K562 (cell line): ENCODE data around the gene HMOX2. TPM values are rescaled to one million over a fixed set of nuclear protein-coding genes. Genes with fewer than 3 reads are reported as not detected.

Experiments used
- CLOCK ChIP-seq: fragments of 250-450 bp; sonication (Bioruptor Pico); IDR thresholded peaks from 2 replicates; pipeline ENCODE4 v1.4.0; 2020; ENCODE audit warnings: mild to moderate bottlenecking, moderate library complexity, borderline replicate concordance
- GATAD2A ChIP-seq: fragments of 450-650 bp; IDR thresholded peaks from 2 replicates; pipeline ENCODE4 v1.6.1; 2017
- NR2C2 ChIP-seq, 2 experiments: fragments of 200-800 bp in 1 of 2; sonication (Bioruptor generic) in 1 of 2; sonication (generic) in 1 of 2; formaldehyde crosslinking in 1 of 2; IDR thresholded peaks; 2 replicates each; pipeline versions ENCODE4 v1.6.1 to v1.8.0; 2016 to 2022; ENCODE audit warnings: mild to moderate bottlenecking in 1 of 2, missing compliant biosample characterization in 1 of 2, missing genetic modification characterization in 1 of 2, missing genetic modification reagents in 1 of 2
- ZNF518B ChIP-seq: fragments of 250-450 bp; sonication (Bioruptor Pico); IDR thresholded peaks from 2 replicates; pipeline ENCODE4 v1.5.0; 2021; ENCODE audit warnings: mild to moderate bottlenecking, moderate library complexity
- polyA plus RNA-seq, 8 experiments: library from polyadenylated mRNA; depleted of rRNA in 4 of 8; stranded (reverse) in 5 of 8; unstranded in 3 of 8; fragments of >200 nt; fragmentation: Nextera tagmentation in 2 of 8; fragmentation: Illumina TruSeq in 1 of 8; extraction: Ambion mirVana in 2 of 8; extraction: Trizol in 1 of 8; gene quantifications; 2 replicates each; pipeline versions ENCODE4 v1.2.1 to v1.2.3, GENCODE V29; 2011 to 2014; ENCODE audit warnings: inconsistent platforms in 1 of 8, missing spikeins in 1 of 8
- total RNA-seq, 7 experiments: library from RNA; depleted of rRNA in 6 of 7; stranded (reverse); fragments of >200 nt in 6 of 7; fragmentation: Illumina TruSeq in 2 of 7; extraction: Trizol in 2 of 7; gene quantifications; 2 replicates each; pipeline versions ENCODE4 v1.2.1 to v1.2.3, GENCODE V29; 2011 to 2021; ENCODE audit warnings: low replicate concordance in 1 of 7

The HMOX2 gene
- total and polyA plus RNA-seq, 9 of the 15 experiments (the other 6 are each of a cell fraction or from before 2014, with no cell fraction given), result 26.8 to 87.4 (median 57.4) TPM

- TF ChIP-seq ZNF518B, result no peak
- no peak for TF ChIP-seq NR2C2 (CRISPR knock-in tag; IDR thresholded peaks at IDR 0.05)
- no peak for TF ChIP-seq NR2C2 (tag; IDR thresholded peaks at IDR 0.05)
- no peak for TF ChIP-seq CLOCK (CRISPR knock-in tag)
- TF ChIP-seq GATAD2A, result no peak
These were observed 58.1 kb downstream of the HMOX2 start (continued) for GRCh38 chr16:4534151-4534790.
